GM12878 (cell line): ENCODE data around the gene LMAN2L. TPM values are rescaled to one million over a fixed set of nuclear protein-coding genes. Genes with fewer than 3 reads are reported as not detected.

ENCODE experiments used
- ATAC-seq: fragments of 200-7000 bp; cut with Tn5 transposase; 3 replicates; pipeline ENCODE4 v1.9.1; 2020; ENCODE audit warnings: mild to moderate bottlenecking, moderate library complexity
- BruUV-seq: library from RNA; stranded (reverse); fragments of 400-500 nt; replicated peaks from 2 replicates; lab custom pipeline; 2021; lab: Mats Ljungman, UMichigan
- CTCF ChIA-PET: fragments of 300-600 bp; sonication (Branson Sonifier 250); formaldehyde crosslinking; extraction: SDS; loops from one replicate; lab custom pipeline; 2021; ENCODE audit warnings: inconsistent platforms; lab: Yijun Ruan, JAX
- POLR2A ChIA-PET: fragments of 350-600 bp; formaldehyde crosslinking; extraction: SDS; loops from one replicate; lab custom pipeline; 2021; ENCODE audit warnings: inconsistent platforms; lab: Charles Lee
- RAD21 ChIA-PET: fragments of 300-600 bp; sonication (Branson Sonifier 250); formaldehyde crosslinking; loops from one replicate; lab custom pipeline; 2023; ENCODE audit warnings: antibody characterized with exemption; ENCODE audit not compliant: unreplicated experiment; lab: Charles Lee
- SMC1A ChIA-PET: fragments of 300-600 bp; sonication (Branson Sonifier 250); formaldehyde crosslinking; loops from one replicate; lab custom pipeline; 2023; ENCODE audit not compliant: unreplicated experiment, uncharacterized antibody; lab: Charles Lee
- DNase-seq: peaks from one replicate; pipeline ENCODE4 v3.0.0-alpha.2; 2011; ENCODE audit warnings: low read depth, low spot score
- FAIRE-seq: peaks from 3 replicates; lab custom pipeline; 2011; peaks lifted over from hg19 to GRCh38; lab: Jason Lieb, UNC
- H2AFZ ChIP-seq: 2 replicates; pipeline ENCODE4 v1.6.0; 2011; ENCODE audit warnings: low read depth, low read length, control low read depth; ENCODE audit not compliant: control insufficient read depth
- H3K27ac ChIP-seq: 2 replicates; pipeline ENCODE4 v1.5.1; 2011; ENCODE audit warnings: control low read depth; ENCODE audit not compliant: control insufficient read depth, insufficient read depth
- H3K27me3 ChIP-seq, 2 experiments: replicated peaks in 1 of 2; 2 replicates each; pipeline versions ENCODE4 v1.6.0 to v1.6.1; 2011; ENCODE audit warnings: low read length in 1 of 2; ENCODE audit not compliant: control insufficient read depth in 2 of 2, insufficient read depth in 2 of 2
- H3K36me3 ChIP-seq, 2 experiments: 2 replicates each; pipeline ENCODE4 v1.5.1; 2011; ENCODE audit warnings: low read length in 1 of 2; ENCODE audit not compliant: control insufficient read depth in 2 of 2, insufficient read depth in 2 of 2
- H3K4me1 ChIP-seq: 2 replicates; pipeline ENCODE4 v1.6.1; 2011; ENCODE audit warnings: mild to moderate bottlenecking, low read length, moderate library complexity, mixed read lengths; ENCODE audit not compliant: control insufficient read depth, insufficient read depth
- H3K4me2 ChIP-seq: 2 replicates; pipeline ENCODE4 v1.6.0; 2011; ENCODE audit warnings: control low read depth; ENCODE audit not compliant: control insufficient read depth, insufficient read depth
- H3K4me3 ChIP-seq: fragments of 200-600 bp; sonication (generic); 2 replicates; pipeline ENCODE4 v1.5.1; 2016
- H3K79me2 ChIP-seq: 2 replicates; pipeline ENCODE4 v1.6.0; 2011; ENCODE audit warnings: low read length; ENCODE audit not compliant: control insufficient read depth, insufficient read depth
- H3K9ac ChIP-seq: 2 replicates; pipeline ENCODE4 v1.8.0; 2011; ENCODE audit warnings: low read length, control low read depth, mixed read lengths; ENCODE audit not compliant: control insufficient read depth, insufficient read depth
- H3K9me3 ChIP-seq: replicated peaks from 3 replicates; pipeline ENCODE4 v1.5.1; 2011; ENCODE audit warnings: mild to moderate bottlenecking, low read length; ENCODE audit not compliant: control insufficient read depth, insufficient read depth
- H4K20me1 ChIP-seq: 2 replicates; pipeline ENCODE4 v1.6.0; 2011; ENCODE audit not compliant: control insufficient read depth, insufficient read depth
- MLLT1 ChIP-seq: fragments of 450-650 bp; IDR thresholded peaks from 2 replicates; pipeline ENCODE4 v1.6.1; 2016; ENCODE audit warnings: mild to moderate bottlenecking
- RAD21 ChIP-seq: IDR thresholded peaks from 2 replicates; pipeline ENCODE4 v1.6.1; 2011; ENCODE audit warnings: mild to moderate bottlenecking, low read depth, low read length, moderate library complexity; ENCODE audit not compliant: insufficient read depth
- SMC3 ChIP-seq: IDR thresholded peaks from 2 replicates; pipeline ENCODE4 v1.6.1; 2011; ENCODE audit warnings: low read length, improper control_type of control experiment, borderline replicate concordance
- TAF1 ChIP-seq: IDR thresholded peaks from 2 replicates; pipeline ENCODE4 v1.6.1; 2011; ENCODE audit warnings: mild to moderate bottlenecking, low read depth, low read length, borderline replicate concordance
- WGBS: methylation state at CpG from one replicate; pipeline ENCODE4 v1.1.6; 2016; ENCODE audit warnings: low lambda C conversion rate; ENCODE audit not compliant: insufficient replicate concordance, insufficient coverage; ENCODE audit errors: missing lambda C conversion rate; 5-methylcytosine and 5-hydroxymethylcytosine counted together
- in situ Hi-C: fragments of 300-500 bp; cut with MboI; formaldehyde crosslinking; loops from 9 replicates; pipeline ENCODE4 v1.14.3; 2018; ENCODE audit warnings: mixed read lengths
- intact Hi-C: fragments of 100-400 bp; cut with micrococcal nuclease; formaldehyde crosslinking; loops from one replicate; pipeline ENCODE4 v1.14.2; 2022; ENCODE audit not compliant: unreplicated experiment
- polyA plus RNA-seq, 11 experiments: library from polyadenylated mRNA; depleted of rRNA in 4 of 11; unstranded in 6 of 11; stranded (reverse) in 5 of 11; fragments of >200 nt; fragmentation: Nextera tagmentation in 4 of 11; fragmentation: Illumina TruSeq in 1 of 11; extraction: Ambion mirVana in 4 of 11; extraction: Trizol in 1 of 11; gene quantifications; 1 replicate in 1 of 11; 2 replicates in 10 of 11; pipeline versions ENCODE4 v1.2.1 to v1.2.3, GENCODE V29; 2011 to 2016; ENCODE audit warnings: inconsistent platforms in 2 of 11, missing spikeins in 2 of 11, low read depth in 1 of 11
- total RNA-seq, 4 experiments: library from RNA; depleted of rRNA in 3 of 4; stranded (reverse); fragments of >200 nt in 3 of 4; fragmentation: Illumina TruSeq in 1 of 4; extraction: Trizol in 1 of 4; gene quantifications; 2 replicates each; pipeline versions ENCODE4 v1.2.1 to v1.2.3, GENCODE V29; 2013 to 2021

Gene LMAN2L
- total and polyA plus RNA-seq, 10 of the 15 experiments (the other 5 are each of a cell fraction or from before 2014, with no cell fraction given): 5.7 to 16.3 (median 10.7) TPM

- no peak for TF ChIP-seq MLLT1
Measured at GRCh38 chr2:96751800-96752199, 11.9 kb upstream of the LMAN2L start (continued).

DNA sequence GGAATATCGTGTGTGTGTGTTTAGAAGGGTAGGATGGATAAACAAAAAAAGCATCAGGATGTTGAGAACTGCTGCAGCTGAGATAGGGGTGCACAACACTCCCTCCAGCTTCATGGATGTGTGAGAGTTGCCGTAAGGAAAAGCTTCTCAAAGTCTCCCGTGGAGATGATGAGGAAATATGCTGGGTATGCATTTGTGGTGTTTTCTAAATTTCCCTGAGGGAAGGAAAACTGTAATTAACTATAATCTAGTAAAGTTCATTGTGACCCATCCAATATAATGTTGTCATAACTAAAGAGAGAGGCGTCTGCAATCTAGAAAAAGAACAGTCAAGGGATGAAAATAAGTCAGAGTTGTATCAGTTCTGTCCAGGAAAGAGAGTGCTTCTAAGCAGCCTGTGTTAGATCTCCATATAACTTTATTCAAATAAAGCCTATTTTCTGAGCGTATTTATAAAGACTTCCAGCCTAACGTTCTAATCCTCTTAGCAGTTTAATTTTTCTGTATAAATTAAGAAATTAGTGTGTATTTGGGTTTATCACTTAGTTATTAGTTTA is 7.3 kb upstream of the LMAN2L start:
- no peak for DNase-seq
- Histone ChIP-seq H3K4me3 (no peak overlapping the region), H3K27me3 (no peaks in the 10 kb centered on the region), H4K20me1 (no peaks in the 10 kb centered on the region), H3K9ac (no peak overlapping the region), H3K4me1 (no peaks in the 10 kb centered on the region), H3K79me2 (no peaks in the 10 kb centered on the region), H3K27ac (no peak overlapping the region), H3K4me2 (no peak overlapping the region), H2AFZ (no peak overlapping the region), H3K36me3 (no peaks in the 10 kb centered on the region), H3K9me3 (no peaks in the 10 kb centered on the region)
- WGBS: 53% methylated on average over 6 of the region's 6 CpGs
- ChIA-PET CTCF (no interaction called here), RAD21 (no interaction called here), POLR2A (no interaction called here), SMC1A (interaction anchor here (1.2 kb wide), 1 partner anchor 12 kb away, joined by 3 read pairs; no protein-coding TSS in a partner anchor)
- in situ Hi-C loops: no loop called here
- ATAC-seq: no peak
- no peak for FAIRE-seq
- TF ChIP-seq RAD21 (no peak), TAF1 (no peak), SMC3 (no peak)
- BruUV-seq: no TSS peak
- intact Hi-C loops: no loop called here
